ENCODE results near the gene OGDH. TPM values are rescaled to one million over a fixed set of nuclear protein-coding genes. Genes with fewer than 3 reads are reported as not detected.

Gene OGDH
- total RNA-seq, 1 experiment from 2014 or later, result 69.1 TPM

DNA sequence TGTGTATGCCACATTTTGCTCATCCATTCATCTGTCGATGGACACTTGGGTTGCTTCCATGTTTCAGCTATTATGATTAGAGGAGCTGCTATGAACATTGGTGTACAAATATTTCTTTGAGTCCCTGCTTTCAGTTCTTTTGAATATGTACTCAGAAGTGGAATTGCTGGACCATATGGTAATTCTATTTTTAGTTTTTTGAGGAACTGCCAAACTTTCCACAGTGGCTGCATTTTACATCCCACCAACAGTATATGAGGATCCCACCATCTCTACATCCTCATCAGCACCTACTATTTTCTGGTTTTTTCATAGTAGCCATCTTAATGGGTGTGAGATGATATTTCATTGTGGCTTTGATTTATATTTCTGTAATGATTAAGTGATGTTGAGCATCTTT, 97.5 kb downstream of the OGDH start:
- H3K4me2 ChIP-seq (ENCODE audit: low read length), result no peak overlapping the region
- no peak overlapping the region for H2AFZ ChIP-seq (ENCODE audit: low read depth, low read length, poor library complexity, severe bottlenecking)
- ChIA-PET CTCF (no interaction called here), RAD21 (ENCODE audit: low non-redundant PET in 1 of 2, low total read pairs in 2 of 2, uncharacterized antibody in 2 of 2, unreplicated experiment in 2 of 2) (no interaction called here), POLR2A (no interaction called here)
- no peak overlapping the region for H3K27ac ChIP-seq (ENCODE audit: low read depth, low read length)
- peaks cover 3 to 19% of the 10 kb centered on the region in 2 experiments; a peak in 3 of 4 replicates for H3K36me3 ChIP-seq (ENCODE audit: control insufficient read depth in 1 of 2, insufficient read depth in 2 of 2, low read length in 2 of 2)
- no peak overlapping the region for H3K9ac ChIP-seq (ENCODE audit: low read length)
- H3K9me2 ChIP-seq (ENCODE audit: insufficient read depth), result no peaks in the 10 kb centered on the region
- ATAC-seq, result no peak
- BruUV-seq (replicated peaks), result no TSS peak
- H3K27me3 ChIP-seq (ENCODE audit: insufficient read depth, low read length), result no peaks in the 10 kb centered on the region
- DNase-seq (ENCODE audit: low read depth, low spot score), result no peak
- H3K79me2 ChIP-seq (ENCODE audit: insufficient read depth, low read length), result no peaks in the 10 kb centered on the region
- no peak for TF ChIP-seq RAD21 (IDR thresholded peaks at IDR 0.05; ENCODE audit: low read depth)
- TF ChIP-seq POLR2A (IDR thresholded peaks at IDR 0.05; ENCODE audit: borderline replicate concordance, extremely low read depth, insufficient read depth, insufficient read length), result no peak
- TF ChIP-seq EGR1 (IDR thresholded peaks at IDR 0.05; ENCODE audit: low read depth), result no peak
- TF ChIP-seq, protein P1, sequence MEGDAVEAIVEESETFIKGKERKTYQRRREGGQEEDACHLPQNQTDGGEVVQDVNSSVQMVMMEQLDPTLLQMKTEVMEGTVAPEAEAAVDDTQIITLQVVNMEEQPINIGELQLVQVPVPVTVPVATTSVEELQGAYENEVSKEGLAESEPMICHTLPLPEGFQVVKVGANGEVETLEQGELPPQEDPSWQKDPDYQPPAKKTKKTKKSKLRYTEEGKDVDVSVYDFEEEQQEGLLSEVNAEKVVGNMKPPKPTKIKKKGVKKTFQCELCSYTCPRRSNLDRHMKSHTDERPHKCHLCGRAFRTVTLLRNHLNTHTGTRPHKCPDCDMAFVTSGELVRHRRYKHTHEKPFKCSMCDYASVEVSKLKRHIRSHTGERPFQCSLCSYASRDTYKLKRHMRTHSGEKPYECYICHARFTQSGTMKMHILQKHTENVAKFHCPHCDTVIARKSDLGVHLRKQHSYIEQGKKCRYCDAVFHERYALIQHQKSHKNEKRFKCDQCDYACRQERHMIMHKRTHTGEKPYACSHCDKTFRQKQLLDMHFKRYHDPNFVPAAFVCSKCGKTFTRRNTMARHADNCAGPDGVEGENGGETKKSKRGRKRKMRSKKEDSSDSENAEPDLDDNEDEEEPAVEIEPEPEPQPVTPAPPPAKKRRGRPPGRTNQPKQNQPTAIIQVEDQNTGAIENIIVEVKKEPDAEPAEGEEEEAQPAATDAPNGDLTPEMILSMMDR (IDR thresholded peaks at IDR 0.05 in 2 of 3, conservative IDR thresholded peaks at IDR 0.05 in 1 of 3; ENCODE audit: borderline replicate concordance in 1 of 3, insufficient read depth in 1 of 3, low read depth in 2 of 3, low read length in 2 of 3), result no peak
- no peak for TF ChIP-seq ZFX (IDR thresholded peaks at IDR 0.05)
- TF ChIP-seq JUND (IDR thresholded peaks at IDR 0.05), result no peak
- no peak for TF ChIP-seq CEBPB (IDR thresholded peaks at IDR 0.05; ENCODE audit: low read depth)
- TF ChIP-seq SRF (IDR thresholded peaks at IDR 0.05; ENCODE audit: low read depth), result no peak
- TF ChIP-seq, protein P2, sequence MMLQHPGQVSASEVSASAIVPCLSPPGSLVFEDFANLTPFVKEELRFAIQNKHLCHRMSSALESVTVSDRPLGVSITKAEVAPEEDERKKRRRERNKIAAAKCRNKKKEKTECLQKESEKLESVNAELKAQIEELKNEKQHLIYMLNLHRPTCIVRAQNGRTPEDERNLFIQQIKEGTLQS (IDR thresholded peaks at IDR 0.05), result no peak
- H3K4me3 ChIP-seq (replicated peaks in 1 of 2; ENCODE audit: low read depth in 1 of 2, low read length in 2 of 2), result no peak overlapping the region
- peaks cover 0 to 5% of the 10 kb centered on the region in 2 experiments; a peak in 1 of 4 replicates for H3K9me3 ChIP-seq (ENCODE audit: control insufficient read depth in 1 of 2, insufficient read depth in 1 of 2, low read depth in 1 of 2, low read length in 2 of 2)
- H4K20me1 ChIP-seq (ENCODE audit: insufficient read depth), result no peaks in the 10 kb centered on the region
- no peaks in the 10 kb centered on the region for H3K4me1 ChIP-seq (ENCODE audit: control insufficient read depth in 1 of 2, insufficient read depth in 2 of 2, low read length in 2 of 2)
- intact Hi-C loops (cut with micrococcal nuclease), result no loop called here

DNA sequence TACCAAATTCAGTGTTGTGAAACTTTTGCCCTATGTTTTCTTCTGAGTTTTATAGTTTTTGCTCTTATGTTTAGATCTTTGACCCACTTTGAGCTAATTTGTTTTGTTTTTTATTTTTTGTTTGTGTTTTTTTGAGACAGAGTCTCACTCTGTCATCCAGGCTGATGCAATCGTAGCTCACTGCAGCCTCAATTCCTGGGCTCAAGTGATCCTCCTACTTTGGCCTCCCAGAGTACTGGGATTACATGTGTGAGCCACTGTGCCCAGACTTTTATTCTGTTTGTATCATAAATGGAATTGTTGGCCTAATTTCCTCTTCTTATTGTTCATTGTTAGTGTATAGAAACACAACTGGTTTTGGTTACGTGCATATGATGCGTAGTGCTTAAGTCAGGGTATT, 99.0 kb downstream of the OGDH start:
- Histone ChIP-seq H3K9me3 (ENCODE audit: control insufficient read depth in 1 of 2, insufficient read depth in 1 of 2, low read depth in 1 of 2, low read length in 2 of 2) (no peaks in the 10 kb centered on the region), H3K36me3 (ENCODE audit: control insufficient read depth in 1 of 2, insufficient read depth in 2 of 2, low read length in 2 of 2) (peaks cover 3 to 9% of the 10 kb centered on the region in 2 experiments; a peak in 3 of 4 replicates), H3K4me3 (replicated peaks in 1 of 2; ENCODE audit: low read depth in 1 of 2, low read length in 2 of 2) (no peak overlapping the region), H2AFZ (ENCODE audit: low read depth, low read length, poor library complexity, severe bottlenecking) (no peak overlapping the region), H3K4me2 (ENCODE audit: low read length) (no peak overlapping the region), H3K27me3 (ENCODE audit: insufficient read depth, low read length) (no peaks in the 10 kb centered on the region), H3K9me2 (ENCODE audit: insufficient read depth) (no peaks in the 10 kb centered on the region), H3K9ac (ENCODE audit: low read length) (no peak overlapping the region), H3K27ac (ENCODE audit: low read depth, low read length) (no peak overlapping the region), H3K79me2 (ENCODE audit: insufficient read depth, low read length) (no peaks in the 10 kb centered on the region), H4K20me1 (ENCODE audit: insufficient read depth) (no peaks in the 10 kb centered on the region), H3K4me1 (ENCODE audit: control insufficient read depth in 1 of 2, insufficient read depth in 2 of 2, low read length in 2 of 2) (peaks cover 0 to 6% of the 10 kb centered on the region in 2 experiments; a peak in 2 of 4 replicates)
- DNase-seq (ENCODE audit: low read depth, low spot score), result no peak
- RAD21 ChIA-PET (ENCODE audit: low non-redundant PET in 1 of 2, low total read pairs in 2 of 2, uncharacterized antibody in 2 of 2, unreplicated experiment in 2 of 2), result no interaction called here
- no TSS peak for BruUV-seq (replicated peaks)
- CTCF ChIA-PET, result no interaction called here
- intact Hi-C loops (cut with micrococcal nuclease), result no loop called here
- POLR2A ChIA-PET, result no interaction called here
- no peak for ATAC-seq
- TF ChIP-seq SIN3A (IDR thresholded peaks at IDR 0.05; ENCODE audit: low read depth), result no peak
- TF ChIP-seq CBX3 (IDR thresholded peaks at IDR 0.05; ENCODE audit: low read depth), result no peak
- no peak for TF ChIP-seq FOSL1 (IDR thresholded peaks at IDR 0.05; ENCODE audit: low read depth)
- TF ChIP-seq POLR2A (IDR thresholded peaks at IDR 0.05; ENCODE audit: borderline replicate concordance, extremely low read depth, insufficient read depth, insufficient read length), result no peak
- no peak for TF ChIP-seq ZFX (IDR thresholded peaks at IDR 0.05)
- TF ChIP-seq EGR1 (IDR thresholded peaks at IDR 0.05; ENCODE audit: low read depth), result no peak
- TF ChIP-seq POLR2AphosphoS5 (IDR thresholded peaks at IDR 0.05; ENCODE audit: low read depth, low read length), result no peak
- TF ChIP-seq, protein P3, sequence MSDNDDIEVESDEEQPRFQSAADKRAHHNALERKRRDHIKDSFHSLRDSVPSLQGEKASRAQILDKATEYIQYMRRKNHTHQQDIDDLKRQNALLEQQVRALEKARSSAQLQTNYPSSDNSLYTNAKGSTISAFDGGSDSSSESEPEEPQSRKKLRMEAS (IDR thresholded peaks at IDR 0.05), result no peak
- no peak for TF ChIP-seq YY1 (IDR thresholded peaks at IDR 0.05; ENCODE audit: extremely low read depth, insufficient replicate concordance, low read depth, low read length)
- no peak for TF ChIP-seq EZH2 (IDR thresholded peaks at IDR 0.05)
- TF ChIP-seq, protein P4, sequence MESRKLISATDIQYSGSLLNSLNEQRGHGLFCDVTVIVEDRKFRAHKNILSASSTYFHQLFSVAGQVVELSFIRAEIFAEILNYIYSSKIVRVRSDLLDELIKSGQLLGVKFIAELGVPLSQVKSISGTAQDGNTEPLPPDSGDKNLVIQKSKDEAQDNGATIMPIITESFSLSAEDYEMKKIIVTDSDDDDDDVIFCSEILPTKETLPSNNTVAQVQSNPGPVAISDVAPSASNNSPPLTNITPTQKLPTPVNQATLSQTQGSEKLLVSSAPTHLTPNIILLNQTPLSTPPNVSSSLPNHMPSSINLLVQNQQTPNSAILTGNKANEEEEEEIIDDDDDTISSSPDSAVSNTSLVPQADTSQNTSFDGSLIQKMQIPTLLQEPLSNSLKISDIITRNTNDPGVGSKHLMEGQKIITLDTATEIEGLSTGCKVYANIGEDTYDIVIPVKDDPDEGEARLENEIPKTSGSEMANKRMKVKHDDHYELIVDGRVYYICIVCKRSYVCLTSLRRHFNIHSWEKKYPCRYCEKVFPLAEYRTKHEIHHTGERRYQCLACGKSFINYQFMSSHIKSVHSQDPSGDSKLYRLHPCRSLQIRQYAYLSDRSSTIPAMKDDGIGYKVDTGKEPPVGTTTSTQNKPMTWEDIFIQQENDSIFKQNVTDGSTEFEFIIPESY (IDR thresholded peaks at IDR 0.05; ENCODE audit: extremely low read depth, insufficient replicate concordance, low read length), result no peak
- TF ChIP-seq CEBPB (IDR thresholded peaks at IDR 0.05; ENCODE audit: low read depth), result no peak

Data from HCT116 (cell line).